Dedifferentiated amniotic fluid mesenchymal stem cell (primary cell): ENCODE data around the gene NLRP8.
"Not testable (repeated sequence)": the region's sequence is repeated elsewhere in the genome, so short reads cannot be mapped to it uniquely, and the experiment has no call there.

Experiments
- DNase-seq: peaks from one replicate; pipeline ENCODE4 v3.0.0-alpha.2; 2016; ENCODE audit errors: extremely low spot score

NLRP8 gene

GRCh38 chr19:55947532-55947931, at the start of gene NLRP8:
Gene NLRP8 (plus strand): TSS chr19:55947832.
- no peak for DNase-seq

GRCh38 chr19:55898911-55899310, 48.7 kb upstream of the NLRP8 start:
- DNase-seq = no peak

DNA sequence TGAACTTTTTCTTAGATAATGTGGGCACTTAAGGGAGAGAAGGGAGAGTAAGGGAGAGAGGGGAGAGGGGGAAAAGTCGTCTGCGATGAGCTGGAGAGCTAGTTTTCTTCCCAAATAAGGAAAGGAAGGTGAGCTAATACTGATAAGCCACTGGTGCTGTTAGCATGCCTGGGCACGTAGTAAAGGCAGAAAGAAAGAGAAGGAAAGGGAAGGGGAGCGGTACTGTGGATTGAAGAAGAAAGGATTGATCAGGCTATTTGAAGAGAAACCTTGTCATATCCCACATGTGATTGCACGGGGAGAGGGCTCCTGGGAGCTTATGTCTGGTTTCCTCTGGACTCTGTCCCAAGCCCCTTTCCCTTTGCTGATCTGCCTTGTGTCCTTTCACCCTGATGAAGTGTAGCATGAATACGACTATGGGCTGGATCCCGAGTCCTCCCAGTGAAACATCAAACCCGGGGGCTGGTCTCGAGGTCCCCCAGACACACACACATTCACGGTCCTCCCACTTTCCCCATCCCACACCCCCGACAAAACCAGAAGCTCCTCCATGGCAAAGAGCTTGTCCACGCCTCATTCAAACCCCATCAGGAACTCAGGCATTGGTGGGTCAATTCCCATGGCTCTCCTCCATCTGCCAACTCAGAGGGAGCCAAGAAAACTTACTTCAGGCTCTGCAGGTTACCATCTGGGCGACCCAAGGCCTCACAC, 46.1 kb upstream of the NLRP8 start:
- no peak for DNase-seq

- no peak for DNase-seq
Observed at GRCh38 chr19:55902080-55902751, 45.4 kb upstream of the NLRP8 start.

DNA sequence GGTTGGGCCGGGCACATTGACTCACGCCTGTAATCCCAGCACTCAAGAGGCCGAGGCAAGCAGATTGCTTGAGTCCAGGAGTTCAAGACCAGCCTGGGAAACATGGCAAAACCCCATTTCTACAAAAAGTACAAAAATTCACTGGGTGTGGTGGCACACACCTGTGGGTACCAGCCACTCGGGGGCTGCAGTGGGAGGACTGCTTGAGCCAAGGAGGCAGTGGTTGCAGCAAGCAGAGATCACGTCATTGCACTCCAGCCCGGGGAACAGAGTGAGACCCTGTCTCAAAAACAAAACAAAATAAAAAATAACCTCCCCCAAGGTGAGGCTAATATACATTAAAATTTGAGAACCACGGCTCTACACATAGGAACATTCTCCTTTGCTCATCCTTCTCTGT, 40.3 kb upstream of the NLRP8 start:
- DNase-seq = no peak

DNA sequence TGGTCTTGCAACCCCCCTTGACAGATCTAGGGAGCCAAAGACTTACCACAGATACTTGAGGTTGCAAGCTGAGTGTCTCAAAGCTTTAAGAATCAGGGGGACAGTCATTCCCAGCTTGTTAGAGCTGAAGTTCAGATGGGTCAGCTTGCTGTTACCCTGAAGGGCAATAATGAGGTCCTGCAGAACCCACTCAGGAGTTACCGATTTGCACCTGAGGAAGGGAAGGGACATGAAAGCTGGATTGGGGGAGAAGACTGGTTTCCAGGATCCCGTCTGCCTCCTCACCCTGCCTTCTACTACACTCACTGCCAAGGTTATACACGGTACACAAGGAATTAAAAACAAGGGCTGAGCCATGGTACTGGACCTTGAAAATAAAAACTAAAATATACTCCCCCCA, 39.9 kb upstream of the NLRP8 start:
- no peak for DNase-seq

- DNase-seq = no peak
Observed at GRCh38 chr19:55909801-55910200, 37.8 kb upstream of the NLRP8 start.

DNA sequence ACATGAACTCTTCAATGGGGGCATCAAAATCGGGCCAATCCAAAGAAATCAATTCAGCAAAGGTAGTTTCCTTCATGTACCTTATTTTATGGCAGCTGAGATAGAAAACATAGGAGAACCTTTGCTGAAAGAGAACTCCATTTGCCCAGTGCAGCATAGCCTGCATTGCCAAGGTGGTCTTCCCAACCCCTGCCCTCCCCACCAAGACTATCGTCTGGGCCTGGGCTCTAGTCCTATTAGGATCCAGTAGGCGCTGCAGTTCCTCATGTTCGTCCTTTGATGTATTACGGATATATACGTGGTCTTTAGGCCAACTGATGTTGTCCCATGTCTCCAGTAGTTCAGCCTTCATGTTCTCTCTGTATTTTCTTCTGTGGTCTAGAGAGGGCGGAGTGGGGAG, 34.7 kb upstream of the NLRP8 start:
- no peak for DNase-seq

DNA sequence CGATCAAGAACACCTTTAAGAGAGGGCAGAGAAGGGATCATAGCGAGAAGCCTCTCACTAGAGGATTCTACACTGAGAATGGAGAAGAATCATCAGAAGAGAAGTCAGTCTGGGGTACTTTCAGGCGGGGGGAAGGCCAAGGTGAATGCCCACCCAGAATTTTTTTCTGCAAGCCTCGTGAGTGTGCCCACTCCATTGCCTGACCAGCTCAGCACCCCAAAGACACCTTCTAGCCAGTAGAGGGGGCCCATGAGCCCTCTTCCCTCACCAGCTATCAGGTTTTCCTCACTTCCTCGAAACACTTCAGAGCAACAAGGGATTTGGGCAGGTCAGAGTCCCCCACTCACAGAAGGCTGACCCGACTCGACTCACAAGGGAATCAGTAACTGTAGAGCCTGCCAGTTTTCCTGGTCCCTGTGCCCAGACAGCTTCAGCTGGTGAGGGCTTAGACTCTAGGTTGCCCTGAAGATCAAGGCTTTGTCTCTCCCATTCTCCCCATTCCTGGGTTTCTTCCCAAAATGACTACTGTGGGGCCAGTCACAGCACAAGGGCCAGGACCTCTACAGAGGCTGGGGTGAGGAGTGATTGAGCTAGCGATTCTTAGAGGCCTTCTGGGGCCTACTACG, 33.9 kb upstream of the NLRP8 start:
- no peak for DNase-seq

- DNase-seq = no peak
Observed at GRCh38 chr19:55923556-55923955, 24.1 kb upstream of the NLRP8 start.

GRCh38 chr19:55927991-55928390, 19.6 kb upstream of the NLRP8 start:
- no peak for DNase-seq

DNA sequence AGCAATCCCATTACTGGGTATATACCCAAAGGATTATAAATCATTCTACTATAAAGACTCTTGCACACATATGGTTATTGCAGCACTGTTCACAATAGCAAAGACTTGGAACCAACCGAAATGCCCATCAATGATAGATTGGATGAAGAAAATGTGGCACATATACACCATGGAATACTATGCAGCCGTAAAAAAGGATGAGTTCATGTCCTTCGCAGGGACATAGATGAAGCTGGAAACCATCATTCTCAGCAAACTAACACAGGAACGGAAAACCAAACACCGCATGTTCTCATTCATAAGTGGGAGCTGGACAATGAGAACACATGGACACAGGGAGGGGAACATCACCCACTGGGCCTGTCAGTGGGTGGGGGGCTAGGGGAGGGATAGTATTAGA, 18.4 kb upstream of the NLRP8 start:
- not testable (repeated sequence) for DNase-seq

DNA sequence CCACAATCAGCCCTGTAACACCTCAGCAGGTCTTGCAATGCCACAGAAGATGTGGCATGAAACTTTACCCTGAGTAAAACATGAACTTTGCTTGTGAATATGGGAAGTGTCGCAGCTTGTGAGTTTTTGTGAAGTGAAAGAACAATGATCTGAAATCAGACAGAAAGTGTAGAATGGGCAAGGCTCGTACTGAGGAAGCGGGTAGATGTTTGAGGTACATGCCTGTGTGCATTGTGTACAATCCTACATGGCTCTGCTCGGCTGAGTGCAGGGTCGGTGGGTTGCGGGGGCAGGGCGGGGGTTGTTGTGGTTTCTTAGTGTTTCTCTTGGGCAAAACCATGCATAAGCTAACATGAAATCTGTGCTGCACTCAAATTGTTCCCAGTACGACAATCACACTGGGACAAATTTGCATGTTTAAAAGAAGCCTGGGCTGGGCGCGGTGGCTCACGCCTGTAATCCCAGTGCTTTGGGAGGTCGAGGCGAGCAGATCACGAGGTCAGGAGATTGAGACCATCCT, 16.6 kb upstream of the NLRP8 start:
- DNase-seq = no peak

GRCh38 chr19:55931936-55932386, 15.7 kb upstream of the NLRP8 start, which contains the start of gene NLRP13:
Gene NLRP13 (minus strand): TSS chr19:55932336. CDS start chr19:55932311, 25 bp downstream.
- DNase-seq = no peak

GRCh38 chr19:55935206-55935605, 12.4 kb upstream of the NLRP8 start:
- DNase-seq = no peak

DNA sequence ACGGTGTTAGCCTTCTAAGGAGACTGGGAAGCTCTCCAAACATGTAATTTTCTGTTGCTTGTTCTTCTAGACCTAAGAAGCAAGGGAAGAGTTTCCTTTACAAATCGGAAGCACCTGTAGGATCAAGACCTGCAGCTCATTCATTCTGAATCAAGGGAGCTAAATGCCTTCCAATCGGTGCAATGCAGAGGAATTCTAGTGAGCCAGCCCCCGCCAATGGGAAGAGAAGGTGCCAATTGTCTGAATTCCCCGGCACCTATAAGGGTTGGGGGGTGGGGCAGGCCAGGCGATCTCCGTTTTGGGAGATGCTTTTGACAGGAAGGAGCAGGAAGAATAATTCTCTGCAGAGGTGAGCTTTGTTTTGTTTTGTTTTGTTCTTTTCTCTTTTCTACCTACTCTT, 8.4 kb upstream of the NLRP8 start:
- DNase-seq = no peak

- no peak for DNase-seq
Observed at GRCh38 chr19:55940306-55940705, 7.3 kb upstream of the NLRP8 start.

DNA sequence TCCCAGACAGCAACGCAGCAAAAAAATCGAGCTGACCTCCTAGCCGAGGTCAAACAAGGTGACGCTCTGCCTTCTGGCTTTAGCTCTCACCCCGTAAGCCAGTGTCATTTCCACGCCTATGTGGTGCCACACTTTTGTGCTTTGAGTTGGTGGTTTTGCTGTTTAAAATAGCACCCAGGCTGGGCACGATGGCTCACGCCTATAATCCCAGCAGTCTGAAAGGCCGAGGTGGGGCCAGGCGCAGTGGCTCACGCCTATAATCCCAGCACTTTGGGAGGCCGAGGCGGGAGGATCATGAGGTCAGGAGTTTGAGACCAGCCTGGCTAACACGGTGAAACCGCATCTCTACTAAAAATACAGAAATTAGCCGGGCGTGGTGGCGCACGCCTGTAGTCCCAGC, 2.9 kb downstream of the NLRP8 start:
- DNase-seq = not testable (repeated sequence)

- DNase-seq = no peak
Observed at GRCh38 chr19:55956431-55956830, 8.8 kb downstream of the NLRP8 start.

- no peak for DNase-seq
Observed at GRCh38 chr19:55958356-55958755, 10.7 kb downstream of the NLRP8 start.

DNA sequence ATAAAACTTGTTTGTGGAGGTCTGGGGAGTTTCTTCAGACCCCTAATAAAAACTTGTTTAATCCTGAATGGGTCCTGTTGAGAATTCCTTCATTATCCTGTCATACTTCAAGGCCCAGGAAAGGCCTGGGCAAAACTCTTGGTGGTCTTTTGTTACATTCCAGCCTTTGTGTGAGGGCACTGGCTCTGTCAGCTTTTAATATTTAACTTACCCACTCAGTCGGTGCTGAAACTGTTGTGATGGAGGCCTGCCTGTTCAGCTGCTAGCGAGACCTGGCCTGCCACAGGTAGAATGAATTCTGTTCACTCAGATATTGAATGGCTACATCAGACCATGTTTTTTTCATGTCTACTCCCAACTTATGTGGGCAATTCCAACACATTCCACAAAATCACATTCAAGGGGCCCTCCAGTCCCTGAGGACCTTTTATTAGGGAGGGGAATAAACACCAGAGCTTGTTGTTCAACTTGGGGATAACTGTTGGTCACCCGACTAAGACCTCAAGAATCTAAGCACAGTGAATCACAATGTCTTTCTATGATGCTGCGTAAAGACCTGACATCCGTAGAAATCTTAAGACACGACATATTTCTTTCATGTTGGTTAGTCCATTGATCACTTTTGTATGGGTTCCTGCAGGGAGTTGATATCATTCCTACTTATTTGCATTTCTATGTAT, 12.5 kb downstream of the NLRP8 start:
- DNase-seq = no peak

GRCh38 chr19:55962186-55962585, 14.6 kb downstream of the NLRP8 start:
- DNase-seq = no peak
